Heart left ventricle (tissue), 16 donors: ENCODE data around the gene ACSF3. TPM values are rescaled to one million over a fixed set of nuclear protein-coding genes. Genes with fewer than 3 reads are reported as not detected.
A peak's percentile ranks its signal among the peaks of the same experiment; 100 is the strongest.

ENCODE experiments used
- ATAC-seq, 4 donors: fragments of 200-7000 bp; cut with Tn5 transposase; one replicate each; pipeline ENCODE4 v1.9.1; 2020 to 2022; ENCODE audit warnings: moderate library complexity in 4 of 4, mild to moderate bottlenecking in 3 of 4, moderate number of reproducible peaks in 1 of 4
- DNase-seq, 5 donors: peaks; one replicate each; pipeline ENCODE4 v3.0.0-alpha.2; 2020
- H3K27ac ChIP-seq, 12 donors: fragments of 200-600 bp; sonication (generic) in 4 of 12; one replicate each; pipeline versions ENCODE4 v1.5.0 to v1.8.0; 2016 to 2022; ENCODE audit warnings: mild to moderate bottlenecking in 2 of 12
- H3K27me3 ChIP-seq, 9 donors: fragments of 200-600 bp; sonication (generic) in 2 of 9; one replicate each; pipeline versions ENCODE4 v1.5.1 to v1.8.0; 2016 to 2022; ENCODE audit warnings: mild to moderate bottlenecking in 3 of 9
- H3K36me3 ChIP-seq, 9 donors: fragments of 200-600 bp; sonication (generic) in 2 of 9; one replicate each; pipeline versions ENCODE4 v1.5.0 to v1.8.0; 2018 to 2022; ENCODE audit warnings: mild to moderate bottlenecking in 2 of 9
- H3K4me1 ChIP-seq, 12 donors: fragments of 200-600 bp; sonication (generic) in 4 of 12; one replicate each; pipeline versions ENCODE4 v1.5.0 to v1.8.0; 2016 to 2022; ENCODE audit warnings: mild to moderate bottlenecking in 3 of 12
- H3K4me3 ChIP-seq, 12 donors: fragments of 200-600 bp; sonication (generic) in 4 of 12; one replicate each; pipeline versions ENCODE4 v1.5.0 to v1.8.0; 2017 to 2022; ENCODE audit warnings: mild to moderate bottlenecking in 9 of 12, moderate library complexity in 4 of 12
- H3K9me3 ChIP-seq, 12 donors: fragments of 200-600 bp; sonication (generic) in 4 of 12; one replicate each; pipeline versions ENCODE4 v1.5.0 to v1.8.0; 2016 to 2022; ENCODE audit warnings: mild to moderate bottlenecking in 1 of 12
- CTCF ChIP-seq, 12 donors: fragments of 200-600 bp; sonication (generic) in 4 of 12; IDR thresholded peaks; one replicate each; pipeline versions ENCODE4 v1.5.0 to v1.8.0; 2018 to 2022; ENCODE audit warnings: antibody characterized with exemption in 12 of 12, mild to moderate bottlenecking in 5 of 12
- POLR2A ChIP-seq, 2 donors: fragments of 450-650 bp; IDR thresholded peaks; one replicate each; pipeline ENCODE4 v1.6.1; 2017; ENCODE audit warnings: antibody characterized with exemption in 2 of 2, mild to moderate bottlenecking in 2 of 2, moderate library complexity in 2 of 2
- WGBS, 4 donors: extraction: QIAGEN DNeasy Blood & Tissue Kit in 2 of 4; methylation state at CpG; one replicate each; pipeline versions ENCODE4 v1.1.5 to v1.1.7; 2013 to 2018; 5-methylcytosine and 5-hydroxymethylcytosine counted together
- intact Hi-C, 10 donors: fragments of 100-400 bp; cut with DNase I; formaldehyde crosslinking; loops; one replicate each; pipeline versions ENCODE4 v1.11.1 to v1.14.2; 2022
- polyA plus RNA-seq, 2 donors: library from polyadenylated mRNA; stranded (reverse); fragments of 200-250 nt; gene quantifications; one replicate each; pipeline ENCODE4 v1.2.3, GENCODE V29; 2013
- total RNA-seq, 9 donors: library from RNA; depleted of rRNA in 2 of 9; stranded (reverse); fragments of >200 nt in 2 of 9; fragmentation: NEBNext Ultra II Directional in 3 of 9; extraction: Animal tissue kit (Norgen Biotek cat#: 25700) in 3 of 9; gene quantifications; one replicate each; pipeline versions ENCODE4 v1.1.0 to v1.2.4, GENCODE V29; 2016 to 2023
- donor health status: ischemic (EF 13 %, LVEDD 7.1; RV severe dilation, severe dysfunction).
- donor health status: healthy with polysubstance abuse.
- donor health status: DM: no; HTN: yes; CAD: no.
- donor health status: DM: no; HTN: no; CAD: no.
- donor health status: ischemic (EF 25% LVEDD 6.9; RV normal size, moderate dysfunction).
- donor health status: ischemic (EF 25% LVEDD 5.7; RV mildly dilated, moderate dysfunction).
- donor health status: healthy.
- donor health status: DM: yes; HTN: yes; CAD: no.
- donor health status: ischemic (EF 35%, LVEDD 5.7; RV mildly dilated, moderate dysfunction).
- donor health status: nonischemic (EF 11% LVEDD 7.7; RV severe dilation, severe dysfunction).
- donor health status: DM: yes; HTN: yes; CAD: no.
- donor health status: PGD.
- donor health status: ischemic (EF 29% LVEDD 5.4; RV normal size, mild dysfunction).
- donor health status: nonischemic (EF 23%, LVEDD 6.1; RV moderate dilation, normal function).

The ACSF3 gene
- total and polyA plus RNA-seq, 11 donors: 10.3 to 26.3 (median 19.3) TPM

GRCh38 chr16:89110641-89111040 lies 17.0 kb downstream of the ACSF3 start:
- 87 to 91% (median 90%) methylated on average over 14 of the region's 14 CpGs for WGBS, 4 donors
- peaks cover 0 to 78% (median 65%) of the 10 kb centered on the region in 9 donors for H3K36me3 ChIP-seq

GRCh38 chr16:89111263-89111662 lies 17.6 kb downstream of the ACSF3 start:
- H3K36me3 ChIP-seq: peaks cover 0 to 73% (median 63%) of the 10 kb centered on the region in 9 donors
- 94 to 97% (median 96%) methylated on average over 22 of the region's 22 CpGs for WGBS, 4 donors
- no peak overlapping the region for H3K4me3 ChIP-seq
- intact Hi-C loops: no loop called here
- ATAC-seq (no peak), DNase-seq (no peak)
- H3K9me3 ChIP-seq: no peaks in the 10 kb centered on the region
- H3K27ac ChIP-seq: no peak overlapping the region
- peaks cover 0 to 24% (median 0%) of the 10 kb centered on the region in 12 donors for H3K4me1 ChIP-seq
- H3K27me3 ChIP-seq: no peaks in the 10 kb centered on the region
- TF ChIP-seq POLR2A (IDR thresholded peaks at IDR 0.05) (no peak), CTCF (IDR thresholded peaks at IDR 0.05) (no peak)

More at GRCh38 chr16:89110641-89111040, 17.0 kb downstream of the ACSF3 start:
- peaks cover 0 to 18% (median 0%) of the 10 kb centered on the region in 12 donors for H3K4me1 ChIP-seq
- H3K4me3 ChIP-seq: no peak overlapping the region
- H3K27ac ChIP-seq: no peak overlapping the region
- no peaks in the 10 kb centered on the region for H3K27me3 ChIP-seq
- no peak for ATAC-seq
- no peak for TF ChIP-seq CTCF (IDR thresholded peaks at IDR 0.05)
- TF ChIP-seq POLR2A (IDR thresholded peaks at IDR 0.05): no peak
- no peaks in the 10 kb centered on the region for H3K9me3 ChIP-seq
- intact Hi-C loops: no loop called here
- no peak for DNase-seq

GRCh38 chr16:89112377-89113151 lies 18.9 kb downstream of the ACSF3 start:
- no peak for ATAC-seq
- H3K36me3 ChIP-seq: peaks cover 0 to 73% (median 65%) of the 10 kb centered on the region in 9 donors
- H3K4me3 ChIP-seq: no peak overlapping the region
- H3K27ac ChIP-seq: no peak overlapping the region
- peak in 1 of 5 donors; percentile 28 for DNase-seq
- 89 to 92% (median 91%) methylated on average over 26 of the region's 26 CpGs for WGBS, 4 donors
- TF ChIP-seq POLR2A (IDR thresholded peaks at IDR 0.05): no peak
- TF ChIP-seq CTCF (IDR thresholded peaks at IDR 0.05): no peak
- H3K27me3 ChIP-seq: no peaks in the 10 kb centered on the region
- H3K9me3 ChIP-seq: no peaks in the 10 kb centered on the region
- peaks cover 0 to 28% (median 0%) of the 10 kb centered on the region in 12 donors for H3K4me1 ChIP-seq
- intact Hi-C loops: no loop called here

GRCh38 chr16:89113152-89113547 lies 19.5 kb downstream of the ACSF3 start:
- intact Hi-C loops: no loop called here
- H3K36me3 ChIP-seq: peaks cover 0 to 70% (median 63%) of the 10 kb centered on the region in 9 donors
- WGBS, 4 donors: 96 to 98% (median 97%) methylated on average over 12 of the region's 12 CpGs

More at GRCh38 chr16:89113152-89113547, 19.5 kb downstream of the ACSF3 start:
- Histone ChIP-seq H3K27ac (no peak overlapping the region), H3K4me3 (no peak overlapping the region), H3K4me1 (peaks cover 0 to 28% (median 0%) of the 10 kb centered on the region in 12 donors), H3K9me3 (no peaks in the 10 kb centered on the region), H3K27me3 (no peaks in the 10 kb centered on the region)
- TF ChIP-seq POLR2A (IDR thresholded peaks at IDR 0.05) (no peak), CTCF (IDR thresholded peaks at IDR 0.05) (no peak)
- ATAC-seq (no peak), DNase-seq (peak in 1 of 5 donors; percentile 30)
